ENCODE data around the gene STK32C. TPM values are rescaled to one million over a fixed set of nuclear protein-coding genes. Genes with fewer than 3 reads are reported as not detected.

Gene STK32C
- total and polyA plus RNA-seq, 2 of the 4 experiments (the other 2 are of a cell fraction) = 5.0 to 8.3 TPM

DNA sequence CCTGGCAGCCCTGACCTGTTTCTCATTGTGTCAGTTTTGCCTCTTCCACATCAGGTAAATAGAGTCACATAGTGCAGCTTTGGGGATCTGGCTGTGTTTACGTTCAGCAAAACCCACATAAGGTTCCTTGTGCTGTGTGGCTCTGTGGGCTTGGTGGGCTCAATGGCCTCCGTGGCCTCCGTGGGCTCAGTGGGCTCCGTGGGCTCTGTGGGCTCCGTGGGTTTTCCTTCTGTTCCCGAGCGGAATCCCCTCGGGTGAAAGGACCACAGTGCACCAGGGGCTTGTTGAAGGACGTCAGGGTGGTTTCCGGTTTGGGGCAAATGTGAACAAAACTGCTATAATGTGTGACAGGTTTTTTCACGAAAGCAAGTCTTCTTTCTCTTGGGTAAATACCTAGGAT, 133.5 kb downstream of the STK32C start:
- H3K18ac ChIP-seq (ENCODE audit: low read depth, low read length) = no peak overlapping the region
- no peaks in the 10 kb centered on the region; the same call in 1 of the 2 replicates for H3K9me3 ChIP-seq (ENCODE audit: control insufficient read depth, insufficient read depth, low read length)
- no peak overlapping the region for H3K23ac ChIP-seq (ENCODE audit: low read depth, low read length)
- H2BK20ac ChIP-seq (ENCODE audit: low read depth, low read length) = no peak overlapping the region
- H2AK9ac ChIP-seq (replicated peaks; ENCODE audit: low read depth, low read length, poor library complexity) = no peak overlapping the region
- H2AK5ac ChIP-seq (ENCODE audit: low read depth, low read length) = no peak overlapping the region
- no peak overlapping the region for H4K5ac ChIP-seq (ENCODE audit: low read depth, low read length)
- peaks cover 34% of the 10 kb centered on the region for H3K27me3 ChIP-seq (ENCODE audit: control insufficient read depth, insufficient read depth, low read length)
- no peak overlapping the region for H3K56ac ChIP-seq (ENCODE audit: extremely low read depth, insufficient read depth, low read length)
- ATAC-seq (ENCODE audit: low read depth) (no peak), DNase-seq (no peak)
- no peaks in the 10 kb centered on the region for H3K9me1 ChIP-seq (ENCODE audit: insufficient read depth, low read length)
- ChIA-PET CTCF (no interaction called here), POLR2A (ENCODE audit: unreplicated experiment) (no interaction called here)
- H2AFZ ChIP-seq (replicated peaks; ENCODE audit: low read length, poor library complexity) = no peak overlapping the region
- H3K14ac ChIP-seq (replicated peaks; ENCODE audit: low read depth, low read length) = no peak overlapping the region
- TF ChIP-seq CHD1 (IDR thresholded peaks at IDR 0.05; ENCODE audit: low read depth, low read length) (no peak), FOS (IDR thresholded peaks at IDR 0.05; ENCODE audit: low read depth, low read length) (no peak), CEBPB (IDR thresholded peaks at IDR 0.05; ENCODE audit: low read depth, low read length) (no peak), RCOR1 (IDR thresholded peaks at IDR 0.05; ENCODE audit: insufficient replicate concordance, low read length) (no peak), RFX5 (IDR thresholded peaks at IDR 0.05; ENCODE audit: low read depth, low read length) (no peak), BHLHE40 (IDR thresholded peaks at IDR 0.05; ENCODE audit: low read depth, low read length) (no peak), MAFK (IDR thresholded peaks at IDR 0.05; ENCODE audit: low read depth, low read length) (no peak), USF2 (IDR thresholded peaks at IDR 0.05; ENCODE audit: low read depth, low read length) (no peak), RAD21 (IDR thresholded peaks at IDR 0.05; ENCODE audit: low read length) (no peak), SMC3 (IDR thresholded peaks at IDR 0.05; ENCODE audit: low read depth, low read length) (no peak), CTCF (conservative IDR thresholded peaks at IDR 0.05; ENCODE audit: low read depth, low read length) (no peak), POLR2A (IDR thresholded peaks at IDR 0.05; ENCODE audit: low read depth, low read length) (no peak), NFE2L2 (IDR thresholded peaks at IDR 0.05; ENCODE audit: low read depth, low read length) (no peak), MXI1 (IDR thresholded peaks at IDR 0.05; ENCODE audit: borderline replicate concordance, low read depth, low read length) (no peak)
- TF ChIP-seq, protein P1, sequence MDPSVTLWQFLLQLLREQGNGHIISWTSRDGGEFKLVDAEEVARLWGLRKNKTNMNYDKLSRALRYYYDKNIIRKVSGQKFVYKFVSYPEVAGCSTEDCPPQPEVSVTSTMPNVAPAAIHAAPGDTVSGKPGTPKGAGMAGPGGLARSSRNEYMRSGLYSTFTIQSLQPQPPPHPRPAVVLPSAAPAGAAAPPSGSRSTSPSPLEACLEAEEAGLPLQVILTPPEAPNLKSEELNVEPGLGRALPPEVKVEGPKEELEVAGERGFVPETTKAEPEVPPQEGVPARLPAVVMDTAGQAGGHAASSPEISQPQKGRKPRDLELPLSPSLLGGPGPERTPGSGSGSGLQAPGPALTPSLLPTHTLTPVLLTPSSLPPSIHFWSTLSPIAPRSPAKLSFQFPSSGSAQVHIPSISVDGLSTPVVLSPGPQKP (IDR thresholded peaks at IDR 0.05; ENCODE audit: borderline replicate concordance, low read depth, low read length) = no peak
- in situ Hi-C loops (cut with MboI; ENCODE audit: low sequenced_read_pairs) (no loop called here), dilution Hi-C loops (cut with HindIII; ENCODE audit: low sequenced_read_pairs, unreplicated experiment) (no loop called here), intact Hi-C loops (cut with micrococcal nuclease) (no loop called here)
- no peaks in the 10 kb centered on the region for H3K4me1 ChIP-seq (ENCODE audit: control insufficient read depth, insufficient read depth, low read length)
- H3K27ac ChIP-seq (ENCODE audit: insufficient read depth, low read length) = no peak overlapping the region
- no peak overlapping the region for H3K9ac ChIP-seq (ENCODE audit: low read depth, low read length)
- no peak overlapping the region for H3K4me3 ChIP-seq (ENCODE audit: insufficient read depth, low read depth, low read length)
- no TSS peak for BruUV-seq (replicated peaks)
- H4K8ac ChIP-seq (ENCODE audit: low read depth in 2 of 2, low read length in 2 of 2) = no peak overlapping the region
- no peak overlapping the region for H2BK5ac ChIP-seq (ENCODE audit: low read depth, low read length, poor library complexity, severe bottlenecking)
- H4K91ac ChIP-seq (ENCODE audit: insufficient read depth, low read depth, low read length) = no peak overlapping the region
- H3K36me3 ChIP-seq (ENCODE audit: control insufficient read depth, insufficient read depth, low read length) = no peaks in the 10 kb centered on the region
- no peak overlapping the region for H3K4ac ChIP-seq (ENCODE audit: low read depth, low read length)
- H3K4me2 ChIP-seq (ENCODE audit: low read depth, low read length) = no peak overlapping the region
- H3K79me1 ChIP-seq (ENCODE audit: low read depth in 1 of 2, low read length in 2 of 2) = no peaks in the 10 kb centered on the region
- H2BK120ac ChIP-seq (ENCODE audit: low read depth, low read length) = no peak overlapping the region
- no peaks in the 10 kb centered on the region; the same call in 1 of the 2 replicates for H4K20me1 ChIP-seq (ENCODE audit: insufficient read depth, low read length)
- H2BK15ac ChIP-seq (ENCODE audit: low read depth, low read length) = no peak overlapping the region
- WGBS, 2 experiments (ENCODE audit: extremely low coverage in 2 of 2, insufficient read length in 1 of 2) = 71% methylated on average over 5 of the region's 11 CpGs; no CpG with 5 or more reads in 1 of the 2 experiments
